SU-DHL-6 (cell line): Measurements from ENCODE around the gene RBM12.

Source experiments
- H2AFZ ChIP-seq: fragments of 200-600 bp; sonication (generic); 2 replicates; pipeline ENCODE4 v1.6.1; 2014; ENCODE audit warnings: low read depth, mild to moderate bottlenecking, moderate library complexity, mixed read lengths, antibody characterized with exemption, low read length; ENCODE audit not compliant: severe bottlenecking
- H3F3A ChIP-seq: fragments of 200-600 bp; shearing (Covaris generic); 2 replicates; pipeline ENCODE4 v1.6.0; 2016; ENCODE audit warnings: antibody characterized with exemption, mild to moderate bottlenecking; ENCODE audit not compliant: insufficient read depth
- H3K27ac ChIP-seq: fragments of 200-600 bp; sonication (generic); 2 replicates; pipeline ENCODE4 v1.5.1; 2016; ENCODE audit warnings: low read depth, mild to moderate bottlenecking, low read length, moderate library complexity, mixed read lengths
- H3K27me3 ChIP-seq: fragments of 200-600 bp; sonication (generic), shearing (Covaris generic); 2 replicates; pipeline ENCODE4 v1.6.0; 2014; ENCODE audit warnings: mild to moderate bottlenecking, low read length
- H3K36me3 ChIP-seq: fragments of 200-600 bp; sonication (generic); 2 replicates; pipeline ENCODE4 v1.6.1; 2014; ENCODE audit warnings: mild to moderate bottlenecking, low read length, mixed read lengths
- H3K4me2 ChIP-seq: fragments of 300-600, 200-600 bp; shearing (Covaris generic), sonication (generic); 2 replicates; pipeline ENCODE4 v1.6.0; 2014; ENCODE audit warnings: low read length, low read depth, mild to moderate bottlenecking; ENCODE audit not compliant: poor library complexity, severe bottlenecking
- H3K4me3 ChIP-seq: fragments of 200-600 bp; sonication (generic); 2 replicates; pipeline ENCODE4 v1.5.1; 2014; ENCODE audit warnings: antibody characterized with exemption, low read length, mild to moderate bottlenecking, mixed read lengths; ENCODE audit not compliant: insufficient read depth, poor library complexity, severe bottlenecking
- H3K79me2 ChIP-seq: fragments of 200-600 bp; sonication (generic); 2 replicates; pipeline ENCODE4 v1.6.1; 2014; ENCODE audit warnings: mild to moderate bottlenecking, low read length, moderate library complexity; ENCODE audit not compliant: insufficient read depth
- H3K9ac ChIP-seq: fragments of 200-600 bp; sonication (generic); 2 replicates; pipeline ENCODE4 v1.7.0; 2014; ENCODE audit warnings: mild to moderate bottlenecking, low read length
- H3K9me2 ChIP-seq: fragments of 200-600 bp; sonication (generic); replicated peaks from 2 replicates; pipeline ENCODE4 v1.6.1; 2014; ENCODE audit warnings: low read length; ENCODE audit not compliant: insufficient read depth
- H3K9me3 ChIP-seq: fragments of 200-600 bp; sonication (generic); 2 replicates; pipeline ENCODE4 v1.6.1; 2014; ENCODE audit warnings: low read length, mixed read lengths; ENCODE audit not compliant: insufficient read depth
- H4K20me1 ChIP-seq: fragments of 200-600 bp; sonication (generic); 2 replicates; pipeline ENCODE4 v1.6.1; 2014; ENCODE audit warnings: low read depth, mild to moderate bottlenecking, antibody characterized with exemption, low read length, moderate library complexity, mixed read lengths
- EZH2phosphoT487 ChIP-seq: fragments of 200-600 bp; sonication (generic), shearing (Covaris generic); conservative IDR thresholded peaks from 2 replicates; pipeline ENCODE4 v1.6.1; 2018; ENCODE audit warnings: mild to moderate bottlenecking, antibody characterized with exemption, low read length, moderate library complexity, mixed read lengths
- TF ChIP-seq, protein P1 (sequence below): fragments of 200-600 bp; sonication (generic); IDR thresholded peaks from one replicate; pipeline ENCODE4 v1.5.1; 2017; ENCODE audit warnings: antibody characterized with exemption, mild to moderate bottlenecking, low read length, moderate library complexity; ENCODE audit not compliant: insufficient read depth, poor library complexity, severe bottlenecking

Gene RBM12

DNA sequence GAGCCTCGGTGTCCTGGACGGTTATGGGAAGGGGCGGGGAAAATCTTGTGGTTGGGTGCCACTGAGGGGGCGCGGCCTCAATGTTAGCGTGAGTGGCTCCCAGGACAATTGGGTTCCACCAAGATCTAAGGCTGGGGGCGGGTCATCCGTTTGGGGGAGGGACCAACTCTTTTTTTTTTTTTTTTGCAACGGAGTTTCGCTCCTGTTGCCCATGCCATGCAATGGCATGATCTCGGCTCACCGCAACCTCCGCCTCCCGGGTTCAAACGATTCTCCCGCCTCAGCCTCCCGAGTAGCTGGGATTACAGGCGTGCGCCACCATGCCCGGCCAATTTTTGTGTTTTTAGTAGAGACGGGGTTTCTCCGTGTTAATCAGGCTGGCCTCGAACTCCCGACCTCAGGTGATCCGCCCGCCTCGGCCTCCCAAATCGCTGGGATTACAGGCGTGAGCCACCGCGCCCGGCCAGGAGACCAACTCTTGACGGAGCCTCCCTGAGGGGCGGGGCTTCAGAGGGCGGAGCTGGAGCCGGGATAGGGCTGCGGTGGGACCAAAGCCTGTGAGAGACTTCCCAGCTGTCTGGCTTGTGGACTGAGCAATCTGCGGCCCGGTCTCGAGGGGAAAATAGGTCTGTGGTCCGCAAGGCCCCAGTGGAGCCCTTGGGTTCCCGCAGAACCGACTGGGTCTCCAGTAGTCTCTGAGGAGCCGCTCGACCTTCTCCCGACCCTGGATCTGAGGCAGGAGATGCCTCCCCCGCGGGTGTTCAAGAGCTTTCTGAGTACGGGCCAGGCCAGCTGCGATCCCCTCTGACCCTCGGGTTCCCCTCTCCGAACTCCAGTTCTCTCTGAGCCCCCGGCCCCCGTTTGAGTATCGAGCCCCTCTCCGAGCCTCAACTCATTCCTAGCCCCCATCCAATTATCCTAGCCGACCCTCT lies 48.0 kb downstream of the RBM12 start:
- Histone ChIP-seq H3K9ac (peak overlapping the region; percentile 36), H3K4me3 (peak overlapping the region; percentile 35), H3F3A (no peaks in the 10 kb centered on the region), H3K4me2 (peak overlapping the region; percentile 62), H2AFZ (no peak overlapping the region), H3K36me3 (no peaks in the 10 kb centered on the region), H4K20me1 (no peaks in the 10 kb centered on the region), H3K79me2 (no peaks in the 10 kb centered on the region), H3K9me3 (no peaks in the 10 kb centered on the region), H3K27ac (no peak overlapping the region), H3K27me3 (no peaks in the 10 kb centered on the region), H3K9me2 (no peaks in the 10 kb centered on the region)
- TF ChIP-seq EZH2phosphoT487, result no peak
- TF ChIP-seq, protein P1, sequence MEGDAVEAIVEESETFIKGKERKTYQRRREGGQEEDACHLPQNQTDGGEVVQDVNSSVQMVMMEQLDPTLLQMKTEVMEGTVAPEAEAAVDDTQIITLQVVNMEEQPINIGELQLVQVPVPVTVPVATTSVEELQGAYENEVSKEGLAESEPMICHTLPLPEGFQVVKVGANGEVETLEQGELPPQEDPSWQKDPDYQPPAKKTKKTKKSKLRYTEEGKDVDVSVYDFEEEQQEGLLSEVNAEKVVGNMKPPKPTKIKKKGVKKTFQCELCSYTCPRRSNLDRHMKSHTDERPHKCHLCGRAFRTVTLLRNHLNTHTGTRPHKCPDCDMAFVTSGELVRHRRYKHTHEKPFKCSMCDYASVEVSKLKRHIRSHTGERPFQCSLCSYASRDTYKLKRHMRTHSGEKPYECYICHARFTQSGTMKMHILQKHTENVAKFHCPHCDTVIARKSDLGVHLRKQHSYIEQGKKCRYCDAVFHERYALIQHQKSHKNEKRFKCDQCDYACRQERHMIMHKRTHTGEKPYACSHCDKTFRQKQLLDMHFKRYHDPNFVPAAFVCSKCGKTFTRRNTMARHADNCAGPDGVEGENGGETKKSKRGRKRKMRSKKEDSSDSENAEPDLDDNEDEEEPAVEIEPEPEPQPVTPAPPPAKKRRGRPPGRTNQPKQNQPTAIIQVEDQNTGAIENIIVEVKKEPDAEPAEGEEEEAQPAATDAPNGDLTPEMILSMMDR, result no peak

DNA sequence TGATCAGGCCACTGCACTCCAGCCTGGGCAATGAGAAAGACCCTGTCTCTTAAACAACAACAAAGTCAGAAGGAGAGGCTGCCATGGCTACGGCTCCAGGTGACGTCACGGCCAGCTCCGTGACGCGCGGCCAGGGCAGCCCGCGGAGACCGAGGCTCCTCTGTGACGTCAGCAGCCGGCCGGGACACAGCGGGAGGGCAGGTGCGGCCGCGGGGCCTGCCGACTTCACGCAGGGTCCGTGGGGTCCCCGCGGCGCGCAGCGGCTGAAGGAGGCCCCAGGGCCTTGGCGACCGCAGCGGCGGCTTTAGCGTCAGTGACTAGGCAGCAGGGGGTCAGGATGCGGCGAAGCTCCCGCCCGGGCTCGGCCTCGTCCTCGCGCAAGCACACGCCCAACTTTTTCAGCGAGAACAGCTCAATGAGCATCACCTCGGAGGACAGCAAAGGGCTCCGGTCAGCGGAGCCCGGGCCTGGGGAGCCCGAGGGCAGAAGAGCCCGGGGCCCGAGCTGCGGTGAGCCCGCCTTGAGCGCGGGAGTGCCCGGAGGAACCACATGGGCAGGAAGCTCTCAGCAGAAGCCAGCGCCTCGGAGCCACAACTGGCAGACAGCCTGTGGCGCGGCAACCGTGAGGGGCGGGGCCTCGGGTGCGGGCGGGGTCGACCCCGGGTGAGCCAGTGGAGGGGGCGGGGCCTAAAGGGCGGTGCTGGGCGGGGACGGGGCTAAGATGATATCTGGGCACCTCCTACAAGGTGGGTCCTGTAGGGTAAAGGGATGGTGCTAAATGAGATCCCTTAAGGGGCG lies 48.8 kb downstream of the RBM12 start, which contains the start of gene SPAG4:
Gene SPAG4 (plus strand): TSS at position 163 of the 798 bp plus-strand sequence. CDS start 175 bp downstream, at position 338.
- H3K27ac ChIP-seq, result peak within 1 kb of the TSS; percentile 67
- H4K20me1 ChIP-seq, result no peaks in the 10 kb centered on the region
- peak within 1 kb of the TSS; percentile 95 for H2AFZ ChIP-seq

DNA sequence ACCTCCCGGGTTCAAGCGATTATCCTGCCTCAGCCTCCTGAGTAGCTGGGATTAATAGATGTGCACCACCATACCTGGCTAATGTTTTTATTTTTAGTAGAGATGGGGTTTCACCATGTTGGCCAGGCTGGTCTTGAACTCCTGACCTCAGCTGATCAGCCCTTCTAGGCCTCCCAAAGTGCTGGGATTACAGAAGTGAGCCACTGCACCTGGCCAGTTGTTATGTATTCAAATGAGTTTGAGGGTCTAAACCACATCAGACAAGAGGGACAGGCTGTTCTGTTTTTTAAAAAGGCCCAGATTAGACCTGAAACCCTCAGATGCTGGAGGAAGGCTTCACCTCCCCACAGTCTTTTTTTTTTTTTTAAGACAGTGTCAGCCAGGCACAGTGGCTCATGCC lies 53.2 kb downstream of the RBM12 start:
- no peaks in the 10 kb centered on the region for H3K9me3 ChIP-seq
- no peak overlapping the region for H3K4me2 ChIP-seq
- no peaks in the 10 kb centered on the region for H3K36me3 ChIP-seq
- H3F3A ChIP-seq, result no peaks in the 10 kb centered on the region
- H3K27me3 ChIP-seq, result no peaks in the 10 kb centered on the region
- H4K20me1 ChIP-seq, result no peaks in the 10 kb centered on the region
- H3K79me2 ChIP-seq, result no peaks in the 10 kb centered on the region
- H3K9me2 ChIP-seq, result no peaks in the 10 kb centered on the region
- no peak overlapping the region for H3K4me3 ChIP-seq
- no peak overlapping the region for H2AFZ ChIP-seq
- TF ChIP-seq EZH2phosphoT487, result no peak
- TF ChIP-seq, protein P1, result no peak
- peak overlapping the region; percentile 35 for H3K27ac ChIP-seq
- no peak overlapping the region for H3K9ac ChIP-seq

More for the DNA sequence above, 48.8 kb downstream of the RBM12 start, which contains the start of gene SPAG4:
- Histone ChIP-seq H3K9me3 (no peaks in the 10 kb centered on the region), H3K79me2 (no peaks in the 10 kb centered on the region), H3K27me3 (no peaks in the 10 kb centered on the region), H3K9me2 (no peaks in the 10 kb centered on the region), H3K4me3 (peak within 1 kb of the TSS; percentile 39), H3F3A (no peaks in the 10 kb centered on the region), H3K4me2 (peak within 1 kb of the TSS; percentile 63), H3K9ac (peak within 1 kb of the TSS; percentile 59), H3K36me3 (no peaks in the 10 kb centered on the region)
- TF ChIP-seq EZH2phosphoT487, result no peak
- TF ChIP-seq, protein P1, result no peak
